ENCODE measurements around the gene ESRRA. TPM values are rescaled to one million over a fixed set of nuclear protein-coding genes. Genes with fewer than 3 reads are reported as not detected.

The ESRRA gene
- total and polyA plus RNA-seq, 2 of the 13 experiments (the other 11 are each of a cell fraction or from before 2014, with no cell fraction given) = 18.1 to 36.3 TPM

GRCh38 chr11:64268893-64269539, 36.3 kb upstream of the ESRRA start (continued):
- TF ChIP-seq KLF13 (CRISPR knock-in tag; IDR thresholded peaks at IDR 0.05) (no peak), HNF1B (CRISPR knock-in tag; IDR thresholded peaks at IDR 0.05) (peak; percentile 30; the same call in 1 of the 2 replicates), HNRNPL (IDR thresholded peaks at IDR 0.05; ENCODE audit: low read depth, low read length) (no peak), MXD1 (CRISPR knock-in tag; IDR thresholded peaks at IDR 0.05) (0 out of 2 replicates have a peak, but pooled peaks have one; percentile 39), SUZ12 (IDR thresholded peaks at IDR 0.05; ENCODE audit: low read depth, low read length) (no peak), ZNF530 (CRISPR knock-in tag; IDR thresholded peaks at IDR 0.05; ENCODE audit: low read depth) (no peak), TFAP4 (IDR thresholded peaks at IDR 0.05; ENCODE audit: borderline replicate concordance, low read depth) (no peak), ZFP82 (CRISPR knock-in tag; IDR thresholded peaks at IDR 0.05; ENCODE audit: borderline replicate concordance) (peak; percentile 74; the same call in 1 of the 2 replicates), CHD2 (IDR thresholded peaks at IDR 0.05; ENCODE audit: low read depth, low read length) (no peak), ZNF24 (IDR thresholded peaks at IDR 0.05) (no peak), ZNF816 (CRISPR knock-in tag; IDR thresholded peaks at IDR 0.05; ENCODE audit: borderline replicate concordance) (no peak), ZNF589 (CRISPR knock-in tag; conservative IDR thresholded peaks at IDR 0.05) (no peak), FOSL2 (CRISPR knock-in tag; IDR thresholded peaks at IDR 0.05) (no peak), PRDM15 (CRISPR knock-in tag; IDR thresholded peaks at IDR 0.05) (no peak), KLF9 (CRISPR knock-in tag; IDR thresholded peaks at IDR 0.05; ENCODE audit: low read depth) (no peak), HDAC2 (CRISPR knock-in tag; IDR thresholded peaks at IDR 0.05) (peak; percentile 19; the same call in 1 of the 2 replicates), HMGXB4 (CRISPR knock-in tag; IDR thresholded peaks at IDR 0.05; ENCODE audit: borderline replicate concordance in 1 of 2, low read depth in 1 of 2) (no peak), MAFF (IDR thresholded peaks at IDR 0.05; ENCODE audit: low read depth, low read length) (no peak), ZNF850 (CRISPR knock-in tag; conservative IDR thresholded peaks at IDR 0.05) (peak; percentile 84; the same call in 1 of the 2 replicates), MXD3 (CRISPR knock-in tag; IDR thresholded peaks at IDR 0.05) (no peak), LCORL (IDR thresholded peaks at IDR 0.05) (no peak), LCORL (CRISPR knock-in tag; IDR thresholded peaks at IDR 0.05) (no peak)
